Astrocyte (in vitro differentiated cells and primary cell): Measurements from ENCODE around the gene TGM2.

Experiments
- CTCF ChIP-seq: IDR thresholded peaks from 2 replicates; pipeline ENCODE4 v1.5.1; 2011; ENCODE audit warnings: low read depth, mild to moderate bottlenecking, inconsistent platforms, low read length, moderate library complexity; ENCODE audit not compliant: insufficient read depth
- EZH2 ChIP-seq: IDR thresholded peaks from 2 replicates; pipeline ENCODE4 v1.6.1; 2012; ENCODE audit warnings: mild to moderate bottlenecking, low read length, inconsistent platforms; ENCODE audit not compliant: insufficient read depth

- no peak for TF ChIP-seq CTCF
- no peak for TF ChIP-seq EZH2
Observed at GRCh38 chr20:38211200-38212097, 46.4 kb upstream of the TGM2 start.
